T-cell (primary cell): Measurements from ENCODE around the gene TXNIP. TPM values are rescaled to one million over a fixed set of nuclear protein-coding genes. Genes with fewer than 3 reads are reported as not detected.

Experiments used
- ATAC-seq, 4 experiments: fragments of 200-7000 bp in 3 of 4; fragments of 150-1000 bp in 1 of 4; cut with Tn5 transposase; replicated peaks in 1 of 4; 1 replicate in 3 of 4; 2 replicates in 1 of 4; pipeline ENCODE4 v1.10.0; 2021; ENCODE audit warnings: moderate library complexity in 3 of 4, mild to moderate bottlenecking in 2 of 4, moderate number of reproducible peaks in 1 of 4
- CTCF ChIA-PET, 2 donors: fragments of 300-600 bp; sonication (Branson Sonifier 250); formaldehyde crosslinking; loops; one replicate each; lab custom pipeline; 2022; ENCODE audit warnings: antibody characterized with exemption in 2 of 2; lab: Charles Lee
- POLR2A ChIA-PET, 2 donors: fragments of 300-600 bp; sonication (Branson Sonifier 250); formaldehyde crosslinking; loops; one replicate each; lab custom pipeline; 2022; ENCODE audit warnings: antibody characterized with exemption in 2 of 2; lab: Charles Lee
- DNase-seq, 35 experiments: peaks; one replicate each; pipeline versions ENCODE4 v3.0.0 to v3.0.0-alpha.2; 2013 to 2023
- H3K27ac ChIP-seq: one replicate; pipeline ENCODE4 v1.5.1; 2013; ENCODE audit warnings: low read length
- H3K27me3 ChIP-seq, 2 experiments: replicated peaks in 1 of 2; 1 replicate in 1 of 2; 2 replicates in 1 of 2; pipeline versions ENCODE4 v1.6.1 to v1.7.0; 2013; ENCODE audit warnings: low read length in 1 of 2, mixed read lengths in 1 of 2; ENCODE audit not compliant: control insufficient read depth in 2 of 2, insufficient read depth in 2 of 2; ENCODE audit errors: extremely low read depth in 1 of 2
- H3K36me3 ChIP-seq, 2 donors: 1 replicate in 1 of 2; 2 replicates in 1 of 2; pipeline versions ENCODE4 v1.6.1 to v1.7.0; 2013; ENCODE audit warnings: low read length in 1 of 2; ENCODE audit not compliant: control insufficient read depth in 2 of 2, insufficient read depth in 1 of 2; ENCODE audit errors: extremely low read depth in 1 of 2
- H3K4me1 ChIP-seq, 2 experiments: 1 replicate in 1 of 2; 2 replicates in 1 of 2; pipeline versions ENCODE4 v1.6.1 to v1.7.0; 2013; ENCODE audit warnings: low read length in 2 of 2, mixed read lengths in 1 of 2; ENCODE audit not compliant: insufficient read depth in 2 of 2, control insufficient read depth in 1 of 2; ENCODE audit errors: extremely low read depth in 1 of 2
- H3K4me3 ChIP-seq, 2 donors: 1 replicate in 1 of 2; 2 replicates in 1 of 2; pipeline versions ENCODE4 v1.5.1 to v1.7.0; 2013; ENCODE audit warnings: mild to moderate bottlenecking in 2 of 2, low read length in 1 of 2, moderate library complexity in 1 of 2; ENCODE audit not compliant: control insufficient read depth in 1 of 2; ENCODE audit errors: extremely low read depth in 1 of 2
- H3K9me3 ChIP-seq: 2 replicates; pipeline ENCODE4 v1.7.0; 2013
- H3K27ac Mint-ChIP-seq, 2 donors: one replicate each; pipeline ENCODE4 v1.8.0; 2020 to 2021; ENCODE audit warnings: mild to moderate bottlenecking in 2 of 2, mixed read lengths in 2 of 2
- H3K27me3 Mint-ChIP-seq, 2 donors: one replicate each; pipeline ENCODE4 v1.8.0; 2021 to 2022; ENCODE audit warnings: mixed read lengths in 2 of 2
- H3K36me3 Mint-ChIP-seq: one replicate; pipeline ENCODE4 v1.8.0; 2021; ENCODE audit warnings: mixed read lengths
- H3K4me1 Mint-ChIP-seq, 3 donors: one replicate each; pipeline ENCODE4 v1.8.0; 2020 to 2022; ENCODE audit warnings: mixed read lengths in 3 of 3, mild to moderate bottlenecking in 1 of 3
- H3K4me3 Mint-ChIP-seq, 3 donors: one replicate each; pipeline ENCODE4 v1.8.0; 2020 to 2022; ENCODE audit warnings: mild to moderate bottlenecking in 3 of 3, mixed read lengths in 3 of 3, moderate library complexity in 3 of 3
- H3K9me3 Mint-ChIP-seq, 3 donors: one replicate each; pipeline ENCODE4 v1.8.0; 2020 to 2022; ENCODE audit warnings: mixed read lengths in 3 of 3
- WGBS: methylation state at CpG from one replicate; pipeline ENCODE4 v1.1.5; 2013; ENCODE audit warnings: missing lambda C conversion rate; ENCODE audit not compliant: insufficient coverage; 5-methylcytosine and 5-hydroxymethylcytosine counted together
- total RNA-seq, 35 experiments: library from RNA in 6 of 35; stranded (reverse) in 6 of 35; fragments of 120-200 nt in 1 of 35; gene quantifications; one replicate each; pipeline versions ENCODE4 v1.2.1 to v1.2.4 and lab custom pipeline; 2013 to 2026

TXNIP gene
- total RNA-seq, 5 donors from 2014 or later (not counting 1 experiment from before 2014, with no cell fraction given), result 721 to 2,117 (median 773) TPM

DNA sequence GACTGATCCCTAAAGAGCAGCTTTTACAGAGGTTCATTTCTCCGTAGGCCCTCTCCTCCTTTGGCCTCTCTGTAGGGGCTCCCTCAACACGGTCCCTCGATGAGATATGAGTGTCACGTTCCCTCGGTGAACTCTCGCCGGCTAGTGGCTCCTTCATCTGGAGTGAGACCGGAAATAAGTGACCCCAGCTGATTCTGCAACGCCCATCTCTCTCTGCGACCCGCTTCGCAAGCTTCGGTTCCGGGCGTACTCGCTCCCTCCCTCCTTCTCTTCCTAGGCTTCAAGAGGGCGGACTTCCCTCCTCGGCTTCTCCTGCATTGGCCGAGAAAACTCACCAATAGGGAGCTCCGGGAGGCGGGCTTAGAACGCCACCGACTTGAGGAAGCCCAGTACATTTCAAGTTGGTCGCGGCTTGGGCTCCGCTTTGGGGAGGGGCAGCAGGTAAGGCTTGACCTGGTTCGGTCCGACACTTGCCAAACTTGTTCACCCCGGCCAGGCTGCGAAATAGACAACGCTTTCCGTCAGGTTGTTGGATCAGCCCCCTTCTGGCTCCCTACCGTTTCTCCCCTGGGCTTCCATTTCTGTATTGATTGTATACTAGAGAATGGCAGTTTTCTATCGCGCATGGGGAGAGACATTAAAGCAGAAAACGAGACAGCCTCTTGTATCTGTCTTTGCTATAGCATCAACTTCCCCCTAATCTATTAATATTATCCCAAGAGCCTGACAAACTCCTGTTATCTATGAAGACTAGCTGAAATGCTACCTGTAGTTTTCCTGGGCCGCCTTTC is 31.9 kb downstream of the TXNIP start, which contains the start of the genes ANKRD34A and POLR3GL:
TSS of gene ANKRD34A (minus strand) at position 248 of the 791 bp plus-strand sequence. CDS start 2,816 bp downstream, outside the sequence.
TSS of gene POLR3GL (plus strand) at position 363 of the 791 bp plus-strand sequence. CDS start 10,176 bp downstream, outside the sequence.
- ChIA-PET CTCF (interaction anchor here (0.6 to 3.8 kb wide), 13 partner anchors 10 to 119 kb away, joined by 3 to 23 read pairs (median 6); partner anchors contain the start of genes RBM8A (in 2 of the 2), ITGA10 (in 1 of the 2) and NUDT17 (in 1 of the 2)), POLR2A (interaction anchor here (0.6 to 2.2 kb wide), 10 partner anchors 8 to 68 kb away, joined by 3 to 19 read pairs (median 3); partner anchors contain the start of genes RBM8A (in 1 of the 2) and TXNIP (in 1 of the 2))
- Mint-ChIP-seq H3K4me1 (peaks cover 51 to 69% (median 65%) of the 10 kb centered on the region in 3 donors), H3K27ac (peak within 1 kb of the TSS; percentile 94 to 99), H3K9me3 (no peaks in the 10 kb centered on the region), H3K4me3 (peak within 1 kb of the TSS; percentile 88 to 95 (median 92)), H3K27me3 (no peaks in the 10 kb centered on the region), H3K36me3 (peaks cover 8% of the 10 kb centered on the region)
- Histone ChIP-seq H3K4me3 (peak within 1 kb of the TSS; percentile 78 to 89), H3K27me3 (no peaks in the 10 kb centered on the region), H3K27ac (peak within 1 kb of the TSS; percentile 70), H3K36me3 (no peaks in the 10 kb centered on the region), H3K9me3 (no peaks in the 10 kb centered on the region), H3K4me1 (peaks cover 32 to 52% of the 10 kb centered on the region in 2 experiments)
- WGBS, result 0% methylated on average over 28 of the region's 37 CpGs
- ATAC-seq (peak; percentile 90 to 91 (median 90)), DNase-seq (peak; percentile 80 to 98 (median 92))

DNA sequence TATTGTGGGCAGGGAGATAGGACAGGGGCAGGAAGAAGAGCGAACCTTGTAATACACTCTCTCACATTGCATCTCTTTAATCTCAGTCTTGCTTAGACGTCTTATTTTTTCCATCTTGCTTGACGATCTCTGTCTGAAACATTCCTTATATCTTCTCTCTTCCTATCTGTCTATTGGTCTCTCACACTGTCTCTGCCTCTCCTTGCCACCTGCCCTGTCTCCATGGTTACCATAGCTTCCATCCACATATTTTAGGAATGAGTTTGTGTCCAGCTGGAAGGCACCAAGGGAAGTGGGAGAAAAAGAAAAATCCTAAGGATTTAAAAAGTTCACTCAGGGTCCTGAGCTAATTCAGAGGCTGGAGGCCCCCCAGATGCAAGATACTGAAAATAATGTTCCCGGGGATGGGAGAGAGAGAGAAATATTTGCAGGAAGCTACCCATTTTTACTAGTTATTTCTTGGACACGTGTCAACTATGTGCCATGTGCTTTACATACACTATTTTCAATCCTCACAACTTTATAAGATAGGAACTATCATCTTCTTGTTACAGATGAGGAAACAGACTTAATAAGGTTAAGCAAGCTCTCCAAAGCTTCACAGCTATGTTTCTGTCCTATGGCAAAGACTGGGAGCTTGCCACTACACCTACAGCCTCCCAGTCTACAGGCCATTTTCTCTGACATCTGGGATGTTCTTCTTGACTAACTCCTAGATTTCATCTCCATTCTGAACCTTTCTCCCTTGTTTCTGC is 32.9 kb downstream of the TXNIP start:
- no peaks in the 10 kb centered on the region for H3K27me3 ChIP-seq
- H3K27me3 Mint-ChIP-seq, result no peaks in the 10 kb centered on the region
- 12% methylated on average over 2 of the region's 5 CpGs for WGBS
- H3K4me1 Mint-ChIP-seq, result peaks cover 59 to 74% (median 74%) of the 10 kb centered on the region in 3 donors
- H3K4me3 ChIP-seq, result peak overlapping the region; percentile 78 to 89
- H3K36me3 Mint-ChIP-seq, result peaks cover 8% of the 10 kb centered on the region
- H3K27ac Mint-ChIP-seq, result peak overlapping the region; percentile 94 to 99
- H3K4me3 Mint-ChIP-seq, result peak overlapping the region; percentile 88 to 95 (median 92)
- no peaks in the 10 kb centered on the region for H3K9me3 ChIP-seq
- DNase-seq, result no peak
- ChIA-PET POLR2A (interaction anchor here (0.6 to 2.2 kb wide), 4 partner anchors 16 to 36 kb away, joined by 3 to 19 read pairs (median 6); partner anchors contain the start of genes RBM8A (in 1 of the 2) and TXNIP (in 1 of the 2)), CTCF (interaction anchor here (0.6 to 3.8 kb wide), 11 partner anchors 9 to 118 kb away, joined by 3 to 23 read pairs (median 7); partner anchors contain the start of genes RBM8A (in 2 of the 2), ITGA10 (in 1 of the 2) and NUDT17 (in 1 of the 2))
- no peak for ATAC-seq
- H3K4me1 ChIP-seq, result peaks cover 39 to 54% of the 10 kb centered on the region in 2 experiments
- peak overlapping the region; percentile 70 for H3K27ac ChIP-seq
- no peaks in the 10 kb centered on the region for H3K36me3 ChIP-seq
- no peaks in the 10 kb centered on the region for H3K9me3 Mint-ChIP-seq

DNA sequence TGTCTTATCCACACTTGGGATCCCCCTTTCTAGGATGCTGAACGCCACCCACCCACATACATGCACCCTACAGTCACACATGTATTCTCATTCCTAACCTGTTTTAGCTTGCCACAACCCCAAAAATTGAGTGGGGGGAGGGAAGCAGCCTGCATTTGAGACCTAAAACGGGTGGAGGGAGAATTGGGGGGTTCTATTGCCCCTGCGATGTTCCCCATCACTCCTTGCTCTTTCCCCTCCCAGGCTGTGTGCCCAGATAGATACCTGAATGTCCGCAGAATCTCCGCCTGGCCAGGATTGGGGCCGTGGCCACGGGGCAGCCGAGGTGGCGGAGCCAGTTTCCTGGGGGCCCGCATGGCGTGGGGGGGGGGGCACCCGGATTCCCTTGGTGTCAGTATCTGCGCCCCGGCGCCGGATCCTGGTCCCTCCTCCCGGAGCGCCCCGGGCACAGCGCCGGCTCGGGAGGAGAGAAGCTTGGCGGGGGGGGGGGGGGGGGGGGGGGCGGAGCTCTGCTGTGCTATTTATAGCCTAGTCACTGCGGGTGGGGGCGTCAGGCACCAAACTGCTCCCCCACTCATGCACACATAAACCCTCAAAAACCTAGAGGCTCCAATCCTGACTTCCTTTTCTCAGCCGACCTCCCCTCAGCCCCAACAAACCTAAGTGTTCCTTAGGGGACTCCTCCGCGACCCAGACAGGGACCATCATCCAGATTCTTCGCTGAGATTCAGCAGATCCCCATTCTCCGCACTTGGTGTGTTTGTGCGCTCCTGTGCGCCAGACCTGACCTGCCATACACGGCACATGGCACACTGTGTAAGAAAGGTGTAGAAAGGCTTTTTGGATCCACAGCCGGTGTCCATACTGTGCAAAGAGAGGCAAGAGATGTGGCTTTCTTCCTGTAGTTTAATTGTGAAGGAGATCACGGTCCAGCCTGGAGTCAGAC is 33.9 kb downstream of the TXNIP start:
- H3K36me3 Mint-ChIP-seq, result peaks cover 1% of the 10 kb centered on the region
- H3K9me3 Mint-ChIP-seq, result no peaks in the 10 kb centered on the region
- no peaks in the 10 kb centered on the region for H3K27me3 ChIP-seq
- H3K4me1 ChIP-seq, result peaks cover 43 to 57% of the 10 kb centered on the region in 2 experiments
- no peaks in the 10 kb centered on the region for H3K9me3 ChIP-seq
- H3K27me3 Mint-ChIP-seq, result no peaks in the 10 kb centered on the region
- no peak for ATAC-seq
- 3% methylated on average over 11 of the region's 36 CpGs for WGBS
- H3K27ac Mint-ChIP-seq, result peak overlapping the region; percentile 94 to 99
- peak overlapping the region; percentile 70 for H3K27ac ChIP-seq
- peak in 7 of 35 experiments; percentile 14 to 60 (median 24) for DNase-seq
- POLR2A ChIA-PET, result interaction anchor here (0.5 to 2.2 kb wide), 5 partner anchors 33 to 90 kb away, joined by 3 to 19 read pairs (median 5); partner anchors contain the start of gene RBM8A (in 1 of the 2)
- H3K4me3 Mint-ChIP-seq, result peak overlapping the region; percentile 88 to 95 (median 93)
- H3K4me3 ChIP-seq, result peak overlapping the region; percentile 78 to 90
- no peaks in the 10 kb centered on the region for H3K36me3 ChIP-seq
- H3K4me1 Mint-ChIP-seq, result peaks cover 57 to 72% (median 69%) of the 10 kb centered on the region in 3 donors
- CTCF ChIA-PET, result interaction anchor here (0.5 to 3.8 kb wide), 6 partner anchors 17 to 74 kb away, joined by 4 to 15 read pairs (median 5); no protein-coding TSS in a partner anchor

DNA sequence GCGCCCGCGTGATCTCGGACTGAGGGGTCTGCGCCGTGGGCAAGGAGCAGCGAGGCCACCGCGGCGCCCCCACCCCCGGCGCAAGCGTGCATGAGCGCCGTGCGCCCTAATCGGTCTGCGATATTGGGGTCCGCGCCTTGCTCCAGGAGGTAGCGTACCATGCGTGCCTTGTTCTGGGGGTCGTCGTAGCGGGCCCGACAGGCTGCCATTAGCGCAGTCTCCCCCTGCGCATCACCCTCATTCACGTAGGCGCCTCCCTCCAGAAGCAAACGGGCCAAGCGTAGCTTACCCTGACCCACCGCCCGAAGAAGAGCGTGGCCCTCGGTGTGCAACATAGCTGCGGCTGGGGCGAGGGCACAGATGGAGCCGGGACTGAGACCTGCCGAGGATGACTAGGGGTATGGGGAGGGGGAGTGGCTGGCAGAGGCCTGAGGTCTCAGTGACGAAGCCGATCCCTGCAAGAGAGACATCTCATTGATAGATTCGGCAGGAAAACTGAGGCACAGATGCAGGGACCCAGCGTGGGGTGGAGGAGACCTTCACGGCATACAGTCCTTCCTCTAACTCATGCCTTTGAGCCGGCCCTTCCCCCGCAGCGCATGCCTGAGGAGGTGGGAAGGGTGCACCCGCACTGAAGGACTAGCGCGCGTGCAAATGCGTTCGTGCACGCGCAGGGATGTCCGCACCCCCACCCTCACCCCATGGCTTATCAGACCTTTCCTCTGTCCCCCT is 34.8 kb downstream of the TXNIP start:
- peak in 19 of 35 experiments; percentile 10 to 60 (median 33) for DNase-seq
- H3K9me3 Mint-ChIP-seq, result no peaks in the 10 kb centered on the region
- under 1% methylated on average over 41 of the region's 57 CpGs for WGBS

DNA sequence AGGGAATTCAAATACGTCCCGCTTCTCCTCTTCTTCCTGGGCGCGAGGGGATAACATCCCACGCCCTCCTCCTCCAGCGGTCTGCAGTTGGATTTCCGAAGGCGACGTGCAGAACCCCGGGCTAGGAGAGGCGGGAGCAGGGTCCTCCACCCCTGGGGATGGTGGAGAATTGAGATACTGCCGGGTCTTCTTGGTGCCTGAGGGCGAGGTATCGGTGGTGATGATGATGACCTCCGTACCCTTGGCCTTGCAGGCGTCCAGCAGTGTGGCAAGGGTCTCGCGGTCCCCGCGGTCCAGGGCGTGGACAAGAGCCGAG is 35.3 kb downstream of the TXNIP start:
- H3K27ac ChIP-seq, result peak overlapping the region; percentile 74
- Mint-ChIP-seq H3K9me3 (no peaks in the 10 kb centered on the region), H3K4me1 (peaks cover 61 to 81% (median 72%) of the 10 kb centered on the region in 3 donors), H3K27ac (peak overlapping the region; percentile 87 to 95), H3K4me3 (peak overlapping the region; percentile 88 to 93 (median 92)), H3K36me3 (no peaks in the 10 kb centered on the region), H3K27me3 (no peaks in the 10 kb centered on the region)
- no peak for DNase-seq
- H3K36me3 ChIP-seq, result no peaks in the 10 kb centered on the region
- no peaks in the 10 kb centered on the region for H3K27me3 ChIP-seq
- ChIA-PET POLR2A (interaction anchor here in 1 of 2 donors (2.0 kb wide), 1 partner anchor 34 kb away, joined by 4 read pairs; the partner anchor contains the start of gene RBM8A), CTCF (interaction anchor here in 1 of 2 donors (0.6 kb wide), 1 partner anchor 38 kb away, joined by 3 read pairs; no protein-coding TSS in a partner anchor)
- 3% methylated on average over 16 of the region's 22 CpGs for WGBS
- H3K9me3 ChIP-seq, result no peaks in the 10 kb centered on the region
- ATAC-seq, result no peak
- peaks cover 48 to 61% of the 10 kb centered on the region in 2 experiments for H3K4me1 ChIP-seq
- peak overlapping the region; percentile 78 to 90 for H3K4me3 ChIP-seq

More for the DNA sequence above, 34.8 kb downstream of the TXNIP start:
- Histone ChIP-seq H3K27ac (peak overlapping the region; percentile 74), H3K36me3 (no peaks in the 10 kb centered on the region), H3K4me3 (peak overlapping the region; percentile 78 to 90), H3K27me3 (no peaks in the 10 kb centered on the region), H3K4me1 (peaks cover 44 to 60% of the 10 kb centered on the region in 2 experiments), H3K9me3 (no peaks in the 10 kb centered on the region)
- Mint-ChIP-seq H3K27ac (peak overlapping the region; percentile 87 to 95), H3K4me3 (peak overlapping the region; percentile 88 to 93 (median 92)), H3K27me3 (no peaks in the 10 kb centered on the region), H3K36me3 (no peaks in the 10 kb centered on the region), H3K4me1 (peaks cover 56 to 76% (median 69%) of the 10 kb centered on the region in 3 donors)
- CTCF ChIA-PET, result interaction anchor here in 1 of 2 donors (1.0 kb wide), 1 partner anchor 18 kb away, joined by 5 read pairs; no protein-coding TSS in a partner anchor
- POLR2A ChIA-PET, result no interaction called here
- no peak for ATAC-seq
